ENCODE data around the gene SLC7A6OS.

SLC7A6OS gene

DNA sequence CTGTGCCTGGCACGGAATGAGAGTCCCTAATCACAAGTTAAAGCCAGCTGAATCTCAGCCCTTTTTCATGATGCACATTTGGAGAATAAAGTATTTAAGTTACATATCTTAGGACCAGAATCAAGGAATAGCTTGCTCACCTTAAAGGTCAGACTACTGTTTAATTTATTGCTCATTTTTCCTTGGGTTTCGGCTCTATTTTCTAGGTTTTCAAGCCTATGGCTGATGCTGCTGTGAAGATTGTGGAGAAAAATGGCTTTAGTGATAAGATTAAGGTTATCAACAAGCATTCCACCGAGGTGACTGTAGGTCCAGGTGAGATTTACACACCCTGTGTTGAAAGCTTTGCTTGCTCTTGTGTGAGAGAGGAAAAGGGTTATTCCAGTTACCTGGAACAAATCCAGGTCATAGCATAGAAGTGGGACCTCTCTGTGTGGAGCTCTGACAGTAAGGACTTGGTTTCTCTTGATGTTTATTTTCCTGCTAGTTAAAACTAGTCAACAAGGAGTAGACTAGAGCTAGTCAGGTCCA lies 18.2 kb upstream of the SLC7A6OS start:
- no peak for DNase-seq (ENCODE audit: low spot score)
- no peak for TF ChIP-seq CTCF (IDR thresholded peaks at IDR 0.05; ENCODE audit: extremely low read depth, missing control alignments)

- DNase-seq (ENCODE audit: low spot score) = peak; percentile 87
- peak; percentile 89 for TF ChIP-seq CTCF (IDR thresholded peaks at IDR 0.05; ENCODE audit: extremely low read depth, missing control alignments)
These were observed 17.6 kb upstream of the SLC7A6OS start for GRCh38 chr16:68328151-68328859.

- DNase-seq (ENCODE audit: low spot score) = no peak
- TF ChIP-seq CTCF (IDR thresholded peaks at IDR 0.05; ENCODE audit: extremely low read depth, missing control alignments) = no peak
These were observed 14.1 kb upstream of the SLC7A6OS start for GRCh38 chr16:68324780-68325357.

DNA sequence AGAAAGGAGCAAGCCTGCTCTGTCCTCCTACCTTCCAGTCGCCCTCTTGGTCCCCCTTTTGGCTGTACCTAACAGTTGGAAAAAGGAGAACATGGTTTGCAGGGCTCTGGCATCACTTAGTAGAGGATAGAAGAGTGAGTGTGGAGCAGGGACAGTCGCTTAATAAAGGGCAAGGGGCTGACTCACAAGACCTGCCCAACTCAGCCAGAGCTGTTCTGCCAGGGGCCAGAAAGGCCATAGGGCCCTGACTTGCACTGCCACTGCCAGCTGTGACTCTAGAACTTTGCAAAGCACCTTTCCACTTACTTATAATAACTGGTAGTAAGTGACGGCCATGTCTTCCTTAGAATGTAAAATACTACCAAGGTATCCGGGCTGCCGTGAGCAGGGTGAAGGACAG lies 13.6 kb upstream of the SLC7A6OS start:
- no peak for TF ChIP-seq CTCF (IDR thresholded peaks at IDR 0.05; ENCODE audit: extremely low read depth, missing control alignments)
- no peak for DNase-seq (ENCODE audit: low spot score)

DNA sequence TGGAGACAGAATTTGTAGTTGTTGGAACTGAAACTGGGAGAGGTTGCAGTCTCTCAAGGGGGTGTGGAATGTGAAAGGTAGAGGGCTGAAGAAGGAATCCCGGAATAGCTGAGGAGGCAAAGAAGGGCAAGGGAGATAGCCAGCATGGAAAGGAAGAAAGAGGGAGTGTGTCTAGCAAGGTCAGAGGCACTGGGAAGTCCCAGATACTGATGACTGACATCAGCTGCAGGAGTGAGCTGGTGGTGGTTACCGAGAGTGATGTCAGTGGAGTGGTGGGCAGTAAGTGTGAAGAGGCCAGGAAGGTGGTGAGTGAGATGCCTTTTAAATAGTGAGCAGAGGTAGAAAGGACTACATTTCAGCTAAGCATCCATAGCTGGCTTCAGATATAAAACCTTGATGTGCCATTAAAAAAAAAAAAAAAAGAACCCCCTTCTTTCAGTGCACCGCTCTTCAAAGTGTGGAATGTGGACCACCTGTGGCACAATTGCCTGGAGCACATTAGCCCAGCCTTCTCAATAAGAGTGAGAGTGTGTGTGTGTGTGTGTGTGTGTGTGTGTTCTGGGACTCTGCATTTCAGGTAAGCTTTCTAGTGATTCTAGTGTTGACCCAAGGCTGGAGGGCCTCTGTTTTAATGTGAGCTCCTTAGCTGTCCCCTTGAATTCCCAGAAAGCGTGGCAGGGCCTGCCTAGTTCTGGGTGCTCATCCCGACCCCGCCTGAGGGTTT lies 8.6 kb upstream of the SLC7A6OS start:
- DNase-seq (ENCODE audit: low spot score) = peak; percentile 77
- no peak for TF ChIP-seq CTCF (IDR thresholded peaks at IDR 0.05; ENCODE audit: extremely low read depth, missing control alignments)

- TF ChIP-seq CTCF (IDR thresholded peaks at IDR 0.05; ENCODE audit: extremely low read depth, missing control alignments) = no peak
These were observed 2.4 kb upstream of the SLC7A6OS start for GRCh38 chr16:68313116-68313515.

GRCh38 chr16:68310437-68310773 lies 341 bp downstream of the SLC7A6OS start:
- no peak for TF ChIP-seq CTCF (IDR thresholded peaks at IDR 0.05; ENCODE audit: extremely low read depth, missing control alignments)
- no peak for DNase-seq (ENCODE audit: low spot score)

More at GRCh38 chr16:68313116-68313515, 2.4 kb upstream of the SLC7A6OS start:
- DNase-seq (ENCODE audit: low spot score) = no peak

Data from GM20000 (cell line).